ENCODE results near the gene TMEM51.

Gene TMEM51

GRCh38 chr1:15211424-15211823 is 57.9 kb downstream of the TMEM51 start:
- no peak for TF ChIP-seq POLR2AphosphoS5 (IDR thresholded peaks at IDR 0.05; ENCODE audit: low read depth, low read length)
- no peak for TF ChIP-seq SIN3A (IDR thresholded peaks at IDR 0.05; ENCODE audit: borderline replicate concordance, insufficient read depth, low read length)
- TF ChIP-seq, protein P1, sequence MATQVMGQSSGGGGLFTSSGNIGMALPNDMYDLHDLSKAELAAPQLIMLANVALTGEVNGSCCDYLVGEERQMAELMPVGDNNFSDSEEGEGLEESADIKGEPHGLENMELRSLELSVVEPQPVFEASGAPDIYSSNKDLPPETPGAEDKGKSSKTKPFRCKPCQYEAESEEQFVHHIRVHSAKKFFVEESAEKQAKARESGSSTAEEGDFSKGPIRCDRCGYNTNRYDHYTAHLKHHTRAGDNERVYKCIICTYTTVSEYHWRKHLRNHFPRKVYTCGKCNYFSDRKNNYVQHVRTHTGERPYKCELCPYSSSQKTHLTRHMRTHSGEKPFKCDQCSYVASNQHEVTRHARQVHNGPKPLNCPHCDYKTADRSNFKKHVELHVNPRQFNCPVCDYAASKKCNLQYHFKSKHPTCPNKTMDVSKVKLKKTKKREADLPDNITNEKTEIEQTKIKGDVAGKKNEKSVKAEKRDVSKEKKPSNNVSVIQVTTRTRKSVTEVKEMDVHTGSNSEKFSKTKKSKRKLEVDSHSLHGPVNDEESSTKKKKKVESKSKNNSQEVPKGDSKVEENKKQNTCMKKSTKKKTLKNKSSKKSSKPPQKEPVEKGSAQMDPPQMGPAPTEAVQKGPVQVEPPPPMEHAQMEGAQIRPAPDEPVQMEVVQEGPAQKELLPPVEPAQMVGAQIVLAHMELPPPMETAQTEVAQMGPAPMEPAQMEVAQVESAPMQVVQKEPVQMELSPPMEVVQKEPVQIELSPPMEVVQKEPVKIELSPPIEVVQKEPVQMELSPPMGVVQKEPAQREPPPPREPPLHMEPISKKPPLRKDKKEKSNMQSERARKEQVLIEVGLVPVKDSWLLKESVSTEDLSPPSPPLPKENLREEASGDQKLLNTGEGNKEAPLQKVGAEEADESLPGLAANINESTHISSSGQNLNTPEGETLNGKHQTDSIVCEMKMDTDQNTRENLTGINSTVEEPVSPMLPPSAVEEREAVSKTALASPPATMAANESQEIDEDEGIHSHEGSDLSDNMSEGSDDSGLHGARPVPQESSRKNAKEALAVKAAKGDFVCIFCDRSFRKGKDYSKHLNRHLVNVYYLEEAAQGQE (IDR thresholded peaks at IDR 0.05; ENCODE audit: insufficient read depth in 1 of 2, low read depth in 2 of 2, low read length in 2 of 2) = no peak
- TF ChIP-seq TAF1 (IDR thresholded peaks at IDR 0.05; ENCODE audit: borderline replicate concordance, insufficient read depth, low read length) = no peak
- TF ChIP-seq FOXP2 (optimal IDR thresholded peaks at IDR 0.05; ENCODE audit: borderline replicate concordance, extremely low read depth, extremely low read length, insufficient read depth) = no peak

DNA sequence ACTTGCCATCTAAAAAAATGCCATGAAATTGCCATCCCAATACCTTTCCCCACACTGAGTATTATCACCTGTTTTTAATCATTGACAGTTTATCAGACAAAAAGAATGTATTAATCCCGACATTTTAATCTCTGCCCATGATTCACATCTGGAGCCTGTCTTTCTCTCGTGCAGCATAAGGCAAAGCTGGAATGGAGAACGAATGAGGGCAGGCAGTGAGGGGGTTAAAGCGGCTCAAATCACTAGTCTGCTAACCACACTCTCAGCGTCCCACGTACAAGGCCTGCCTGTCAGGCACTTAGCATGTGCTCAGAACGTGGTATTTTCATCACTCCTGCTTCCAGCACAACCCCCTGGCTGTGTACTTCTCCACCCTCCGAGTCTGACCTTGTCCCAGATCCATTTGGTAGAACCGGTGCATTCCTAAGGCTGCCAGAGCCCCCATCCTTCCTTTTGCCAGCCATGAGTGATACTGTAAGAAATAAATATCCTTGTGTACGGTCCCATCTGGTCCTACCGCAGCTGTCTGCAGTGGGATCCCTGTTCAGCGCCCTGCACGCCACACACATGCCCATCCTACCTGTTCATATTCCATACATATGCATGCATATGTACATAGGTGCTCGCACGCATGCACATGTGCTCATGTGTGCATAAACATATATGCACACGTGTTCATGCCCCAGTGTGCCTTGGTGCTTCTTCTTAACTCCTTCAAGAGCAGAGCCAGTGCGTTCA is 58.8 kb downstream of the TMEM51 start:
- TF ChIP-seq SIN3A (IDR thresholded peaks at IDR 0.05; ENCODE audit: borderline replicate concordance, insufficient read depth, low read length) (no peak), POLR2AphosphoS5 (IDR thresholded peaks at IDR 0.05; ENCODE audit: low read depth, low read length) (no peak), FOXP2 (optimal IDR thresholded peaks at IDR 0.05; ENCODE audit: borderline replicate concordance, extremely low read depth, extremely low read length, insufficient read depth) (no peak), TAF1 (IDR thresholded peaks at IDR 0.05; ENCODE audit: borderline replicate concordance, insufficient read depth, low read length) (no peak)
- TF ChIP-seq, protein P1 (IDR thresholded peaks at IDR 0.05; ENCODE audit: insufficient read depth in 1 of 2, low read depth in 2 of 2, low read length in 2 of 2) = no peak

- TF ChIP-seq, protein P1 (IDR thresholded peaks at IDR 0.05; ENCODE audit: insufficient read depth in 1 of 2, low read depth in 2 of 2, low read length in 2 of 2) = no peak
- no peak for TF ChIP-seq TAF1 (IDR thresholded peaks at IDR 0.05; ENCODE audit: borderline replicate concordance, insufficient read depth, low read length)
- no peak for TF ChIP-seq POLR2AphosphoS5 (IDR thresholded peaks at IDR 0.05; ENCODE audit: low read depth, low read length)
- no peak for TF ChIP-seq FOXP2 (optimal IDR thresholded peaks at IDR 0.05; ENCODE audit: borderline replicate concordance, extremely low read depth, extremely low read length, insufficient read depth)
- TF ChIP-seq SIN3A (IDR thresholded peaks at IDR 0.05; ENCODE audit: borderline replicate concordance, insufficient read depth, low read length) = no peak
Observed at GRCh38 chr1:15212954-15213291, 59.4 kb downstream of the TMEM51 start.

DNA sequence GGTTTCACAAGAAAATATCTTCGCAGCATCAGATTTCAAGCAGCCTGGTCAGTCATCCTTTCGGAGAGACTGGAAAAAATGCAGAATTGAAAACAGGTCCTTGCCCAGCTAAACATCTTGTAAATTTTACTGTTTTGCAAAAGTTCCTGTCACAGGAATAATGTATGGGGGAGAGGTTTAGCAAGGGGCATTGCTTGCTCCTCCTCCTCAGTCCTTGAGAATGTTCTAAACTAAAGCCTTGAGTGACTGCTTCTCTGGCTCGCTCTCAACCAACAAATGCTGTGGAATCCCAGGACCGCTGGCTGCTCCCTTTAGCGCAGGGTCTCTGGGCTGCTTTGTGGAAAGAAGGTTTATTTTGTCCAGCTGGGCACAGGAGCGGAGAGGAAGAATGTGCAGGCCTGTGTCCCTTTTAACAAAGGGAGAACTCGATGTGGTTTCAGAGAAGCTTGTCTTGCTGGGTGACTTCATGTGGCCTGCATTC is 59.8 kb downstream of the TMEM51 start:
- TF ChIP-seq TAF1 (IDR thresholded peaks at IDR 0.05; ENCODE audit: borderline replicate concordance, insufficient read depth, low read length) (no peak), FOXP2 (optimal IDR thresholded peaks at IDR 0.05; ENCODE audit: borderline replicate concordance, extremely low read depth, extremely low read length, insufficient read depth) (no peak), SIN3A (IDR thresholded peaks at IDR 0.05; ENCODE audit: borderline replicate concordance, insufficient read depth, low read length) (no peak), POLR2AphosphoS5 (IDR thresholded peaks at IDR 0.05; ENCODE audit: low read depth, low read length) (no peak)
- TF ChIP-seq, protein P1 (IDR thresholded peaks at IDR 0.05; ENCODE audit: insufficient read depth in 1 of 2, low read depth in 2 of 2, low read length in 2 of 2) = no peak
